ENCODE data around the gene CR1L. TPM values are rescaled to one million over a fixed set of nuclear protein-coding genes. Genes with fewer than 3 reads are reported as not detected.

Gene CR1L
- total and polyA plus RNA-seq, 9 of the 15 experiments (the other 6 are each of a cell fraction or from before 2014, with no cell fraction given), result 10.1 to 74.8 (median 34.3) TPM

GRCh38 chr1:207702317-207702716 lies 57.4 kb downstream of the CR1L start (continued):
- no peak for TF ChIP-seq CHD7 (IDR thresholded peaks at IDR 0.05; ENCODE audit: low read depth, low read length)
- TF ChIP-seq RBM22 (IDR thresholded peaks at IDR 0.05; ENCODE audit: low read depth, low read length, poor library complexity, severe bottlenecking), result no peak
- no peak for TF ChIP-seq OTX1 (CRISPR knock-in tag; IDR thresholded peaks at IDR 0.05)

All from K562 (cell line).